ENCODE data around the gene ZDHHC14.

Gene ZDHHC14

GRCh38 chr6:157487110-157487773, 106.3 kb downstream of the ZDHHC14 start:
- DNase-seq (ENCODE audit: low read depth in 2 of 2) = no peak
- H3K4me3 ChIP-seq (replicated peaks in 1 of 2; ENCODE audit: low read depth in 2 of 2, low read length in 2 of 2) = no peak overlapping the region
- TF ChIP-seq CTCF (IDR thresholded peaks at IDR 0.05; ENCODE audit: low read depth, low read length) = no peak

- H3K4me3 ChIP-seq (replicated peaks in 1 of 2; ENCODE audit: low read depth in 2 of 2, low read length in 2 of 2) = no peak overlapping the region
- DNase-seq (ENCODE audit: low read depth in 2 of 2) = no peak
- no peak for TF ChIP-seq CTCF (IDR thresholded peaks at IDR 0.05; ENCODE audit: low read depth, low read length)
These were observed 107.1 kb downstream of the ZDHHC14 start for GRCh38 chr6:157488058-157488457.

GRCh38 chr6:157488716-157489118, 107.7 kb downstream of the ZDHHC14 start:
- no peak overlapping the region for H3K4me3 ChIP-seq (replicated peaks in 1 of 2; ENCODE audit: low read depth in 2 of 2, low read length in 2 of 2)
- DNase-seq (ENCODE audit: low read depth in 2 of 2) = no peak
- TF ChIP-seq CTCF (IDR thresholded peaks at IDR 0.05; ENCODE audit: low read depth, low read length) = no peak

- no peak overlapping the region for H3K4me3 ChIP-seq (replicated peaks in 1 of 2; ENCODE audit: low read depth in 2 of 2, low read length in 2 of 2)
- TF ChIP-seq CTCF (IDR thresholded peaks at IDR 0.05; ENCODE audit: low read depth, low read length) = no peak
- no peak for DNase-seq (ENCODE audit: low read depth in 2 of 2)
These were observed 109.8 kb downstream of the ZDHHC14 start for GRCh38 chr6:157490611-157491269.

- H3K4me3 ChIP-seq (replicated peaks in 1 of 2; ENCODE audit: low read depth in 2 of 2, low read length in 2 of 2) = no peak overlapping the region
- DNase-seq (ENCODE audit: low read depth in 2 of 2) = no peak
- TF ChIP-seq CTCF (IDR thresholded peaks at IDR 0.05; ENCODE audit: low read depth, low read length) = no peak
These were observed 110.7 kb downstream of the ZDHHC14 start for GRCh38 chr6:157491571-157492232.

GRCh38 chr6:157492249-157492648, 111.3 kb downstream of the ZDHHC14 start:
- TF ChIP-seq CTCF (IDR thresholded peaks at IDR 0.05; ENCODE audit: low read depth, low read length) = no peak
- H3K4me3 ChIP-seq (replicated peaks in 1 of 2; ENCODE audit: low read depth in 2 of 2, low read length in 2 of 2) = no peak overlapping the region

More at GRCh38 chr6:157492249-157492648, 111.3 kb downstream of the ZDHHC14 start:
- no peak for DNase-seq (ENCODE audit: low read depth in 2 of 2)

Data from cardiac fibroblast (primary cell).